ENCODE data around the gene NDRG3.
A peak's percentile ranks its signal among the peaks of the same experiment; 100 is the strongest.

GRCh38 chr20:36792422-36792821 is 46.5 kb upstream of the NDRG3 start:
- TF ChIP-seq IRF3 (IDR thresholded peaks at IDR 0.05) (no peak), NRF1 (conservative IDR thresholded peaks at IDR 0.05; ENCODE audit: low read depth, low read length) (no peak), CTCF (IDR thresholded peaks at IDR 0.05 in 2 of 3, conservative IDR thresholded peaks at IDR 0.05 in 1 of 3; ENCODE audit: control insufficient read depth in 2 of 3, extremely low read depth in 1 of 3, insufficient read depth in 1 of 3, low read depth in 3 of 3, low read length in 3 of 3) (peak; percentile 36 to 49 (median 47); a peak in 5 of 6 replicates), EZH2 (IDR thresholded peaks at IDR 0.05; ENCODE audit: borderline replicate concordance, control insufficient read depth, low read depth, low read length) (no peak), YY1 (IDR thresholded peaks at IDR 0.05; ENCODE audit: low read depth, low read length) (no peak)
